ENCODE results near the gene FSCN2. TPM values are rescaled to one million over a fixed set of nuclear protein-coding genes. Genes with fewer than 3 reads are reported as not detected.

The FSCN2 gene
- total RNA-seq, 2 experiments from 2014 or later, result 0.22 to 0.33 TPM

DNA sequence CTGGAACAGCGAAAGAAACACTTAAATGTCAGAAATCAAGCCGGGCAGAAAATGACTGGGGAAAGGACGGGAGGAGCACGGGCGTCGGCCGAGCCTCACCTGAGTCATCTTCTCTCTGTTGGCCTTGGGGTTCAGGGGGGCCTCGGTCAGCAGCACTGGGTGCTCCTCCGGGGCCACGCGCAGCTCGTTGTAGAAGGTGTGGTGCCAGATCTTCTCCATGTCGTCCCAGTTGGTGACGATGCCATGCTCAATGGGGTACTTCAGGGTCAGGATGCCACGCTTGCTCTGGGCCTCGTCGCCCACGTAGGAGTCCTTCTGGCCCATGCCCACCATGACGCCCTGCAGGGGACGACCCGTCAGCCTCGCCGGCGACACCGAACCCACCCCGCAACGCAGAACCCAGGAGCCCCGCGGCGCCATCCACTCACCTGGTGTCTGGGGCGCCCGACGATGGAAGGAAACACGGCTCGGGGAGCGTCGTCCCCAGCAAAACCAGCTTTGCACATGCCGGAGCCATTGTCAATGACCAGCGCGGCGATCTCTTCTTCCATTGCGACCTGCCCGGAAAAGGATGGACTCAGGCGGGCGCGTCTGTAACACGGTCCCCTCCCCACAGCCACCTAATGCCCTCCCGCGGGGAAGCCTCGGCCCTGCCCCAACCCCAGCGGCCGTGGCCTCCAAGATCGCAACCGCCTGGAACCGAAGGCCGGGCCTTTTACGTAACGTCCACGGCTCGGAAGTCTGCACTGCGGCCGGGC, 16.2 kb upstream of the FSCN2 start:
- DNase-seq, result peak; percentile 47
- H3K4me1 Mint-ChIP-seq, result peaks cover 37% of the 10 kb centered on the region
- H3K4me3 Mint-ChIP-seq, result peak overlapping the region; percentile 84
- POLR2A ChIA-PET, result interaction anchor here (0.6 to 0.7 kb wide), 2 partner anchors 25 to 27 kb away, joined by 3 to 4 read pairs; no protein-coding TSS in a partner anchor
- H3K9me3 Mint-ChIP-seq, result no peaks in the 10 kb centered on the region
- peak overlapping the region; percentile 83 for H3K27ac Mint-ChIP-seq
- no peaks in the 10 kb centered on the region for H3K27me3 Mint-ChIP-seq
- peaks cover 50% of the 10 kb centered on the region for H3K36me3 Mint-ChIP-seq (ENCODE audit: low read depth)
- CTCF ChIA-PET, result interaction anchor here (1.5 kb wide), 1 partner anchor 114 kb away, joined by 4 read pairs; no protein-coding TSS in a partner anchor

DNA sequence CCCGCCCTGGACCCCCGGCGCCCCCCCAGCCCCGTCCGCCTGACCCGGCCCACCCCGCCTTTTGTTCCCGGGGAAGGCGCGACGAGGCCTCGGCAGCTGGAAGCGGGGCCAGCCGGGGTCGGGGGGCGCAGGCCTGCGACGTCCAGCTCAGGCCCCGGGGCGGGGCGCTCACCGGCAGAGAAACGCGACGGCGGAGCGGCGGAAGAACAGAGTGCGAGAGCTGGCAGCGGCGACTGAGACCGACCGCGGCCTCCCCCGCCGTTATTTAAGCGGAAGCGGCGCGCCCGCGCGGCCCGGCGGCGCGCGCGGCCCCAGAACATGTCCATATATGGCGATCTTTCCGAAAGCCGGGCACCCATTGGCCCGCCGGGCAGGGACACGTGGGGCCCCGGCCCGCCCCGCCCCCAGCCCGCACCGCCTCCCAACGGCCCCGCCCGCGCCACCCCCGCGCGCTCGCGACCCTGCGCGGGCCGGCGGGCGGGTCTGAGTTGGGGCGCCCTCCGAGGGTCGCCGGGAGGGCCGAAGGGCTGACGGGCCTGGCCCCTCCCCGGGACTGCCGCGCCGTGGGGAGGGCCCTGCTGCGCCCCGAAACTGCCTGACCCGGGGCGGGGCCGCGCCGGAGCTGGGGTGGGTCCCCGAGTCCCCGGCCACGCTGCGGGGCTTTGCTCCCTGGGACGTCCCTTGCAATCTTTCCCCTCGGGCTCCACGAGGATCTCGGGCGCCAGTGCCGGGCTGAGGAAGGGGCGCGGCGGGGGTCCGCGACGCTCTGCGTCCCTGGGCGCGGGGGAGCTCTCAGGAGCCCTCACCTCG, 15.4 kb upstream of the FSCN2 start, which contains the start of gene ACTG1:
TSS of gene ACTG1 (minus strand) at position 238 of the 810 bp plus-strand sequence. CDS start 445 bp downstream, outside the sequence.
- peak; percentile 92 for DNase-seq
- POLR2A ChIA-PET, result interaction anchor here (0.6 to 0.7 kb wide), 2 partner anchors 26 to 28 kb away, joined by 3 to 4 read pairs; no protein-coding TSS in a partner anchor
- Mint-ChIP-seq H3K27me3 (no peaks in the 10 kb centered on the region), H3K4me1 (peaks cover 36% of the 10 kb centered on the region), H3K4me3 (peak within 1 kb of the TSS; percentile 86), H3K27ac (peak within 1 kb of the TSS; percentile 93), H3K9me3 (no peaks in the 10 kb centered on the region), H3K36me3 (ENCODE audit: low read depth) (peaks cover 48% of the 10 kb centered on the region)
- CTCF ChIA-PET, result interaction anchor here (1.4 kb wide), 1 partner anchor 28 kb away, joined by 6 read pairs; no protein-coding TSS in a partner anchor

DNA sequence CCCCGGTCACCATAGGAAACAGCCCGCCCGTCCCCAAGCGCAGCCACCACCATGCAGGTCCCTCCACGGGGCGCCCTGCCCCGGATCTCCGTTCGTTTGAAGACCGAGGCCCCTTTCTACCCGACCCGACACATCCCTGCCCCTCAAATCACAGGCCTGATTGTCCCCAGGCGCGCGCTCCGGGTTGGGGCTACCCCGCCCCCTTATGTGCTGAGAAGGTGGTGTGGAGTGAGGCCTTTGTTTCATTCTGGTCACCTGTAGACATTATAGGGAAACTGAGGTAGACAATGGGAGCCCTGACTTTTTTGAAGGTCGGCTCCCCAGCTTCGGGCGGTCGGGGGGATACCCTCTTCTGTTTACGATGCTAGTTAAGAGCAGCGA, 14.8 kb upstream of the FSCN2 start:
- Mint-ChIP-seq H3K27ac (peak overlapping the region; percentile 93), H3K4me3 (peak overlapping the region; percentile 86), H3K9me3 (no peaks in the 10 kb centered on the region), H3K36me3 (ENCODE audit: low read depth) (peaks cover 45% of the 10 kb centered on the region), H3K4me1 (peaks cover 37% of the 10 kb centered on the region), H3K27me3 (no peaks in the 10 kb centered on the region)
- CTCF ChIA-PET, result interaction anchor here (0.9 to 1.4 kb wide), 2 partner anchors 28 to 88 kb away, joined by 4 to 6 read pairs; no protein-coding TSS in a partner anchor
- POLR2A ChIA-PET, result no interaction called here
- peak; percentile 69 for DNase-seq

DNA sequence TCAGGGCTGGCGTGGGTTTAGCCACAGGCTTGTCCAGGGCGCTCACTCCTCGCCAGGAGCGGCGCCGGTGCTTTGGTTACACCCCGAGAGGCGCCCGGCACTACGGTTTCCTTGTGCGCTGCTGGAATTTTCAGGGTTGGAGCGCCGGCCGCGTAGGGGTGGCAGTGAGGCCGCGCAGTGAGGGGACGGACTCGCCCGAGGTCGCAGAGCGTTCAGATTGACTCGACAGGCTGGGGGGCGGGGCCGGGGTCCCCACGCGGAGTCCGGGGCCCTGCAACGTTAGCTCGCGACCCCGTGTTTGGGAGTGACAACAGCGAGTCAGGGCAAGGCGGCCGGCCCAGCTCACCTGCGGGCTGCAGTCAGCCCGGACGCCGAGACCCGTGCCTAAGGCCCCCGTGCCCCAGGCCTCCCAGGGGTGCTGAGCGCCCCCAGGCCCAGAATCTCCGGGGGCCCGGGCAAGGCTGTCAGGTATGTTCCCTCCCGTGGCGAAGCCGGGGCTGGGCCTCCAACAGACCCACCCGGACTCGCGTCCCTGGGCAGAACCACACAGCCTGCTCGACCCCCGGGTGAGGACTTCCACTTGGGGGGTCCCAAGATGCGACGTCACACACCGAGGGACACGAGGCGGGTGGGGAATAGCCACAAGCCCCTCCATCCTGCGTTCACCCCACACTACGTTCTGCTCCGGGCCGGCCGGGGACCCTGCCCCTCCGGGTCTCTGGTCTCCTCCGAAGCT, 14.3 kb upstream of the FSCN2 start:
- POLR2A ChIA-PET, result no interaction called here
- CTCF ChIA-PET, result interaction anchor here (0.9 to 1.4 kb wide), 3 partner anchors 29 to 87 kb away, joined by 3 to 6 read pairs (median 4); no protein-coding TSS in a partner anchor
- Mint-ChIP-seq H3K36me3 (ENCODE audit: low read depth) (peaks cover 40% of the 10 kb centered on the region), H3K27ac (peak overlapping the region; percentile 93), H3K9me3 (no peaks in the 10 kb centered on the region), H3K27me3 (no peaks in the 10 kb centered on the region), H3K4me3 (peak overlapping the region; percentile 86), H3K4me1 (peaks cover 32% of the 10 kb centered on the region)
- DNase-seq, result peak; percentile 41

DNA sequence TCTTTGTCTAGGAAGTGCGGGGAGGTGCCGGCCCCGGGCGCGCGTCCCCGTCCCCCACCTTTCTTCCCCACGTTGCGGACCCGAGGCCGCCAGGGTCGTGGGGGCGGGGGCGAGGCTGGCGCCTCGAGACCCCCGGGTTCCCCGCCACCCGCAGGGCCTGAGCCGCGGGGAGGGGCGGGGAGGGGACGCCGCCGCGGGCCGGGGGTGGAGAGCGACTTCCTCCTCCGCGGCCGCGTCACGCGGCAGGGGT, 13.8 kb upstream of the FSCN2 start:
- peak overlapping the region; percentile 93 for H3K27ac Mint-ChIP-seq
- ChIA-PET CTCF (interaction anchor here (0.9 to 1.4 kb wide), 3 partner anchors 30 to 87 kb away, joined by 3 to 6 read pairs (median 4); no protein-coding TSS in a partner anchor), POLR2A (no interaction called here)
- DNase-seq, result no peak
- peaks cover 27% of the 10 kb centered on the region for H3K4me1 Mint-ChIP-seq
- peaks cover 35% of the 10 kb centered on the region for H3K36me3 Mint-ChIP-seq (ENCODE audit: low read depth)
- no peaks in the 10 kb centered on the region for H3K27me3 Mint-ChIP-seq
- H3K4me3 Mint-ChIP-seq, result peak overlapping the region; percentile 86
- no peaks in the 10 kb centered on the region for H3K9me3 Mint-ChIP-seq

DNA sequence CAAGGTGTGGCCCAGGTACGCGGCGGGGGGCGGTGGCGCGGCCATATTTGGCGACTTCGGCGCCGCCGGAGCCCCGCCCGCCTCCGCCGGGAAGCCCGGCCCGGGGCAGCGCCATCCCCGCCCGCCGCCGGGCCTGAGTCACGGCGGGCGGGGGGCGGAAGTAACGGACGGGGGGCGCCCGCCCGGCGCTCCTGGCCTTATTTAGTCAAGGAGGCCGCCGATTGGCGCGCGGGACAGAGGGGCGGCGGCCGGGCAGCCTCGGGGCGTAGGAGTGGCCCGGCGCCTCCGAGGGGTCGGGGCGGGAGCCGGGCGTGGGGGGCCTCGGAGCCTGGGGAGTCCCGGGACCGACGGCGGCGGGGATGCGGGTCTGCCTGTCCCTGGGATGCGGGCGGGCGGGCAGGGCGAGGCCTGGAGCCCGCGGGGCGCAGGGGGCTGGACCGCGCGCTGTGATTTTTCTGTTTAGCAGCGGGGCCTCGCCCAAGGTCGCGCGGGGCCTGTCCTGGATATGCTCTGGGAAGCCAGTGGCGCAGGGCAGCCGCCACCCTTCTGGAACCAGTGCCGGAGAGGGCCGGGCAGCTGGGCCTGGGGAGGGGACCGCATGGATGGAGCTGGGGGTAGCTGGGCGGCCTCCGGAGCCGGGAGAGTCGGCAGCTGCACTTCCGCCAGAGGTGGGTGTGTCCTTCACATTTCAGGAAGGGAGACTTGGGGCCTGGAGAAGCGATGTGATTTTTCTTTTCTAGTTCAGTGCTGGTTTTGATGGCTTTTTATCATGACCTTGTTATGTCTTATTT, 13.2 kb upstream of the FSCN2 start:
- peak; percentile 72 for DNase-seq
- H3K4me3 Mint-ChIP-seq, result peak overlapping the region; percentile 88
- H3K27me3 Mint-ChIP-seq, result no peaks in the 10 kb centered on the region
- H3K27ac Mint-ChIP-seq, result peak overlapping the region; percentile 92
- H3K36me3 Mint-ChIP-seq (ENCODE audit: low read depth), result peaks cover 30% of the 10 kb centered on the region
- ChIA-PET POLR2A (no interaction called here), CTCF (interaction anchor here (1.0 kb wide), 1 partner anchor 45 kb away, joined by 3 read pairs; no protein-coding TSS in a partner anchor)
- peaks cover 22% of the 10 kb centered on the region for H3K4me1 Mint-ChIP-seq
- H3K9me3 Mint-ChIP-seq, result no peaks in the 10 kb centered on the region

DNA sequence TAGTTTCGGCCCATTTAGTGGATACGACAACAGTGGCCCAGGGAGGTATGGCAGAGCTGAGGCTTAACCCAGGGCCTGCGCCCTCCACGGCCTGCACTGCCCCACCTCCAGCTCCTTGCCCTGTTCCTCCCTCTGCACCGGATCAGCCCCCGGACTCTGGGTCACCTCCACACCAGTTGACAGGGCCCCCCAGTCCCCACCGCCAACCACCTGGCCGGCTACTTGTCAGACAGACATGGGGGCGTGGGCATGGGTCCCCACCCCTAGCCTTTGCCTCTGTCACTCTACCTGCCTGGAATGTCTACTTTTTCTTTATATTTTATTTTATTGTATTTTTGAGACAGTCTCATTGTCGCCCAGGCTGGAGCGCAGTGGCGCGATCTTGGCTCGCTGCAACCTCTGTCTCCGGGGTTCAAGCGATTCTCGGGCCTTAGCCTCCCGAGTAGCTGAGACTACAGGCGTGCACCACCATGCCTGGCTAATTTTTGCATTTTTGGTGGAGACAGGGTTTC, 12.6 kb upstream of the FSCN2 start:
- peak overlapping the region; percentile 88 for H3K4me3 Mint-ChIP-seq
- H3K4me1 Mint-ChIP-seq, result peaks cover 22% of the 10 kb centered on the region
- peak overlapping the region; percentile 92 for H3K27ac Mint-ChIP-seq
- peaks cover 23% of the 10 kb centered on the region for H3K36me3 Mint-ChIP-seq (ENCODE audit: low read depth)
- no peaks in the 10 kb centered on the region for H3K9me3 Mint-ChIP-seq
- CTCF ChIA-PET, result interaction anchor here (0.5 kb wide), 1 partner anchor 553 kb away, joined by 3 read pairs; no protein-coding TSS in a partner anchor
- DNase-seq, result no peak
- POLR2A ChIA-PET, result interaction anchor here (0.5 kb wide), 1 partner anchor 32 kb away, joined by 3 read pairs; no protein-coding TSS in a partner anchor
- no peaks in the 10 kb centered on the region for H3K27me3 Mint-ChIP-seq

DNA sequence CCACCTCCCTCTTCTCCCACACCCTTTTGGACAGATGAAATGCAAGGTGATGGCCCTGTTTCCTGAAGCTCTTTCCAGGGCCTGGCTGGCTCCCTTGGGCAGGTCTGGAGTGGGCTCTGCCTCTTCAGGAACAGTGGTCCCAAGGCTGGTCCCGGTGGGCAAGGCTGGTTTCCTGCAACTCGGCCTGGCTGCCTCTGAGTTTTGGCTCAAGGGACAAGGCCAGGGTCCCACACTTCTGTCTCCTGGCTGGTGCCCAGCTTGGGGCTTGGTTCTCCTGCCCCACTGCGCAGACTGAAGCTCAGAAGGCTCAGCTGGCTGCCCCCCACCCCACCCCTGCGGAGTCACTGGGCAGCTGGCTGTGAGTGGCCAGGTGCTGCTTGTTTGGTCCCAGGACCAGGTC, 11.7 kb upstream of the FSCN2 start:
- no peak for DNase-seq
- Mint-ChIP-seq H3K4me1 (peaks cover 22% of the 10 kb centered on the region), H3K27ac (peak overlapping the region; percentile 66), H3K4me3 (peak overlapping the region; percentile 88), H3K27me3 (peaks cover under 1% of the 10 kb centered on the region), H3K9me3 (no peaks in the 10 kb centered on the region), H3K36me3 (ENCODE audit: low read depth) (peaks cover 15% of the 10 kb centered on the region)
- ChIA-PET CTCF (no interaction called here), POLR2A (interaction anchor here (0.5 kb wide), 1 partner anchor 31 kb away, joined by 3 read pairs; no protein-coding TSS in a partner anchor)

DNA sequence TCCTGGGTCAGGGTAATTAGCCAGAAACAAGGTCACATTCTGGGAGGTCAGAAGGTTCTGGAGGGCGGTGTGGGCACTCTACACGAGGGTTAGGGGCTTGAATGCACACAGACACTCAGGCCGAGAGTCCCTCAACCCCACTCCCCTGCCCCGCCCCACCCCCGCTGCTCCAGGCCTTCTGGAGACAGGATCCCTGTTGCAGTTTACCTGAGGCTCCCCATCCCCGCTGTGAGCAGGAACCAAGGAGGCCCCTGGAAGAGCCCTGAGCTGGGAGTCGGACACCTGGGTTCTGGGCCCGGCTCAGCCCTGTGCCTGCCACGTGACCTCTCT, 11.2 kb upstream of the FSCN2 start:
- Mint-ChIP-seq H3K27ac (no peak overlapping the region), H3K9me3 (no peaks in the 10 kb centered on the region), H3K4me1 (peaks cover 22% of the 10 kb centered on the region), H3K27me3 (peaks cover 4% of the 10 kb centered on the region), H3K36me3 (ENCODE audit: low read depth) (peaks cover 9% of the 10 kb centered on the region), H3K4me3 (no peak overlapping the region)
- ChIA-PET CTCF (interaction anchor here (1.7 kb wide), 1 partner anchor 32 kb away, joined by 6 read pairs; no protein-coding TSS in a partner anchor), POLR2A (no interaction called here)
- no peak for DNase-seq

DNA sequence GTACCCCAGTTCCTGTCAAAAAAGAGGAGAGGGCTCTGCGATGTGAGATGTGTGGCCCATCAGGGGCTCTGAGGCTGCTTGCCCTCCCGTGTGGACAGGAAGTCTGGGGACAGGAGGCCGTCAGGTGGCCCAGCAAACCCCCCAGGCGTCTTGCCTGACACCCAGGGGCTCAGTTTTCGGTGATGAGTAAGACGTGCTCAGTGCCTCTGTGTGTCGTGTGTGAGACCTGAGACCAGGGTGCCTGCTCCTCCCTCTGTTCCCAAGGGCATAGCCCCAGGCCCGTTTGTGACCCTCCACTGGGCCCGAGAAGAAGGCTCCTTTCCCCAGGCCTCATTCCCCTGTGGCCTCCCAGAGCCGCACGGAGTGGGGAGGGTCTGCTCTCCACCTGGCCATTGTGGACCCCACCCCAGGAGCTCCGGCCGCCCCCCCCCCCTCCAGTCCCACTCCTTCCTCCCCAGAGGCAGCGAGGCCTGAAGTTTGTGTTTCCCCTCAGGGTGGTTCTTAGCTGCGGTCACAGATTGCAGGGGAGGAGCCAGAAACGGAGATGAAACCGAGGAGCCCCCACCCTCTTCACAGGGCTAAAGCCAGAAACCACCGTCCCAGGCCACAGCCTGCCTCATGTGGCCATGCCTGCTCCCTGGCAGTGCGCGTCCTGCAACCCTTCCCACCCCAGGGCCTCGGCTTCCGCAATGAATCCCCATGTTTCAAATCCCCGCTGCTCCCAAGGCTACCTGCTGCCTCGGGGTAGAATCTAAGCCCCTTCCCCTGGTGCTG, 10.7 kb upstream of the FSCN2 start:
- no peaks in the 10 kb centered on the region for H3K9me3 Mint-ChIP-seq
- H3K4me1 Mint-ChIP-seq, result peaks cover 22% of the 10 kb centered on the region
- peak overlapping the region; percentile 21 for H3K27ac Mint-ChIP-seq
- ChIA-PET CTCF (interaction anchor here (1.7 kb wide), 1 partner anchor 33 kb away, joined by 6 read pairs; no protein-coding TSS in a partner anchor), POLR2A (no interaction called here)
- DNase-seq, result no peak
- peaks cover 6% of the 10 kb centered on the region for H3K36me3 Mint-ChIP-seq (ENCODE audit: low read depth)
- H3K4me3 Mint-ChIP-seq, result peak overlapping the region; percentile 42
- peaks cover 8% of the 10 kb centered on the region for H3K27me3 Mint-ChIP-seq

Measured in activated CD4-positive, alpha-beta T cell treated with anti-CD3 and anti-CD28 coated beads, Interleukin-2, amount 10 ng/mL, durations not matched to agents 7 days and 5 days (primary cell).